Measurements from ENCODE around the gene CDK16. TPM values are rescaled to one million over a fixed set of nuclear protein-coding genes. Genes with fewer than 3 reads are reported as not detected.

Gene CDK16
- total and polyA plus RNA-seq, 9 donors: 52.0 to 118 (median 101) TPM

DNA sequence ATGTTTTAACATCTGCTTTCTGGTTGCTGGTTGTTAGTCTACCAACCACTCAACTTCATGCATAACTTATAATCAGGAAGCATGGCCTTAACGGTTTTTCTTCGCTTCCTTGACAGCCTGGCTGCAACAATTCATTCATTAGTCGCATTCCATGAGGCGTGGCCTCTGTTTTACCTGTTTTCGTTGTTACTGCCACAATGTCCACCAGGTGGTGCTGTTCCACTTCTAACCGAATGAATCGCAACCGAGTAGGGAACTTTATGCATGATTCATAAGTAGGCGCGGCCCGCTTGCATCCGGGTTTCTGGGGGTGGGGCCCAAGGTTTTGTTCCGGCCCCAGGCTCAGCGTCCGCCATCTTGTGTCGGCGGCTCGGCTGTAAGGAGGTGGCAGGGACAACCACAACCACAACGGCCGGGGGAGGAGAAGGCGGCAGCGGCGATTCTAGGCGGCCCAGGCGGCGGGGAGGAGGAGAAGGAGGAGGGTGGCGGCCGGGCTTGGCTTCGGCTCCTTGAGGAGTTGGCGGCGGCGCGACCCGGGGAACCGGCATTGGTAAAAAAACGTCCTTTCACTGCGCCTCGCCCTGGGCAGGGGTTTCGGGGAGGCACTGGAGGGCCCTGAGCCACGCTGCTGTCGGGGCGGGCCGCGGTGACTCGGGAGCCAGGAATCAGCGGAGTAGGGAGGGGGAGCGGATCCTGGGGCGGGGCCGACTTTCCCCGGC lies 24.8 kb upstream of the CDK16 start, which contains the start of gene UBA1:
Gene UBA1, plus strand, starts transcription at position 355 of the 719 bp plus-strand sequence. CDS start 4,974 bp downstream, outside the sequence.
- peaks cover 29% of the 10 kb centered on the region for H3K36me3 ChIP-seq (ENCODE audit: control insufficient read depth, insufficient read depth, low read length)
- H3K27me3 ChIP-seq (ENCODE audit: control insufficient read depth, insufficient read depth, low read length): peaks cover 30% of the 10 kb centered on the region
- H3K27ac ChIP-seq (ENCODE audit: low read length): peak within 1 kb of the TSS; percentile 89
- peaks cover 54% of the 10 kb centered on the region for H3K4me1 ChIP-seq (ENCODE audit: control insufficient read depth, insufficient read depth, low read length)
- no peaks in the 10 kb centered on the region for H3K9me3 ChIP-seq (replicated peaks; ENCODE audit: control insufficient read depth, low read depth, low read length)
- under 1% methylated on average over 44 of the region's 50 CpGs for WGBS (ENCODE audit: insufficient coverage)
- DNase-seq: peak; percentile 99
- H3K4me3 ChIP-seq (ENCODE audit: low read length): peak within 1 kb of the TSS; percentile 59

DNA sequence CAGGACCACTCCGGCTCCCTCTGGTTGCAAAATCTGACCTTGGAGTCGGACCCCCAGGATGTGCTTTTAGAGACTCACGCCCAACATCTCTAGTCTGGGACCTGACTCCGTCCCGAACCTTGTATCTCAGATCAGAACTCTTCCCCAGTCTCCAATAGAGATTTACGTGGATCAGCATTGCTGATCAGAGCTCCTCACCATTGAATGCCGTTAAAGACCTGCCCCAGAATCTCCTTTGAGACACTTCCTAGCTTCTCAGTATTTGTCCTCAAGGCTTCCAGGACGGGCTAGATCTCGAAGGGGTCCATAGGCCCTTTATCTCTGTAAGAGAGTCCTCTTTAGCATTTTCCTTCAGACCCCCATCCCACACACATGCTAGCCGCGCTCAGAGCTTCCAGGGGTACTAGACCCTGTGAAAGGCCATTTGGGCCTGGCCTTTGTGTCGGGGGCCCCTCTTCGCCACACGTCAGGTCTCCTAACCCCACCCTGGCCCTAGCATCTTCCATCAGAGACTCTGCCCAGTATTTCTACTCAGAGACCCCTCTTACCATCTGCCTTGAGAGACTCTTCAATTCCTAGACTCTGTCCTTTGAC lies 24.2 kb upstream of the CDK16 start:
- peak overlapping the region; percentile 89 for H3K27ac ChIP-seq (ENCODE audit: low read length)
- H3K27me3 ChIP-seq (ENCODE audit: control insufficient read depth, insufficient read depth, low read length): peaks cover 28% of the 10 kb centered on the region
- H3K36me3 ChIP-seq (ENCODE audit: control insufficient read depth, insufficient read depth, low read length): peaks cover 36% of the 10 kb centered on the region
- no peak for DNase-seq
- peaks cover 54% of the 10 kb centered on the region for H3K4me1 ChIP-seq (ENCODE audit: control insufficient read depth, insufficient read depth, low read length)
- 14% methylated on average over 13 of the region's 14 CpGs for WGBS (ENCODE audit: insufficient coverage)
- no peaks in the 10 kb centered on the region for H3K9me3 ChIP-seq (replicated peaks; ENCODE audit: control insufficient read depth, low read depth, low read length)
- H3K4me3 ChIP-seq (ENCODE audit: low read length): peak overlapping the region; percentile 59

DNA sequence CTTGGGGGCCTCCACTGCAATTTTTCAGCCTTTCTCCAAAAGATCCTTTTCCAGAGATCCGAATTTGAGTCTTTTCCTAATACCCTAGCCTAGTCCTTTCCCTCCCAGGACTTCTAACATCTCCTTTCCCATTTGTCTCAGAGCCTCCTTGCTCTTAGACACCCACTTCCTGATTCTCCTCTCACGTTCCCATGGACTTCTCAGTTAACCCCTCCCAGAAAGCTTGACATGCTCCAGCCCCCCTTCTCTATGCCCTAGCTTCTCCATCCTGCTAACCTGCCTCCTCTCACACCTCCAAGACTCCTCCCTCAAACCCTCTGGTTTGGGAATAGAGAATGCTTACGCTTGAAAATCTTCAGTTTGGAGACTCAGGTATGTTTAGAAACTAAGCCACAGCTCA lies 22.4 kb upstream of the CDK16 start:
- Histone ChIP-seq H3K9me3 (replicated peaks; ENCODE audit: control insufficient read depth, low read depth, low read length) (no peaks in the 10 kb centered on the region), H3K4me3 (ENCODE audit: low read length) (no peak overlapping the region), H3K4me1 (ENCODE audit: control insufficient read depth, insufficient read depth, low read length) (peaks cover 50% of the 10 kb centered on the region), H3K36me3 (ENCODE audit: control insufficient read depth, insufficient read depth, low read length) (peaks cover 52% of the 10 kb centered on the region), H3K27me3 (ENCODE audit: control insufficient read depth, insufficient read depth, low read length) (peaks cover 13% of the 10 kb centered on the region), H3K27ac (ENCODE audit: low read length) (no peak overlapping the region)
- DNase-seq: no peak
- WGBS (ENCODE audit: insufficient coverage): 38% methylated on average over 2 of the region's 3 CpGs

DNA sequence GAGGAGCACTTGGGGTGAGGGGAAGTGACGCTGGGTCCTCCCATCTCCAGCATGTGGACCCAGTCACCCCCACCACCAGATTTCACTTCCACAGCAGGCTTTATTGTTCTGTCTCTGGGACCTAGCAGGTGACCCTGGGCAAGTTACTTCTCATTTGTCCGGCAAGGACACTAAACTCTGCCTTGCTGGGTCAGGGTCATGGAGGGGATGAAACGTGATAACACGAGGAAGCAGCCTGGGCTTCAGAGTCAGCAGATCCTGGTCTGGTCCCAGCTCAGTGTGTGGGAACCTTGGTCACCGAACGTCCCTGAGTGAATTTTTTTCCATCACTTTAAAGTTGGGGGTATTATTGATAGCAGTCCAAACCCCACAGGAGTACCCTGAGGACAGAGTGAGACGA lies 21.0 kb upstream of the CDK16 start:
- peaks cover 43% of the 10 kb centered on the region for H3K4me1 ChIP-seq (ENCODE audit: control insufficient read depth, insufficient read depth, low read length)
- peaks cover 67% of the 10 kb centered on the region for H3K36me3 ChIP-seq (ENCODE audit: control insufficient read depth, insufficient read depth, low read length)
- H3K9me3 ChIP-seq (replicated peaks; ENCODE audit: control insufficient read depth, low read depth, low read length): no peaks in the 10 kb centered on the region
- no peak overlapping the region for H3K27ac ChIP-seq (ENCODE audit: low read length)
- no peak overlapping the region for H3K4me3 ChIP-seq (ENCODE audit: low read length)
- 61% methylated on average over 3 of the region's 7 CpGs for WGBS (ENCODE audit: insufficient coverage)
- peaks cover 8% of the 10 kb centered on the region for H3K27me3 ChIP-seq (ENCODE audit: control insufficient read depth, insufficient read depth, low read length)
- DNase-seq: no peak

- H3K4me3 ChIP-seq (ENCODE audit: low read length): no peak overlapping the region
- H3K36me3 ChIP-seq (ENCODE audit: control insufficient read depth, insufficient read depth, low read length): peaks cover 73% of the 10 kb centered on the region
- H3K27ac ChIP-seq (ENCODE audit: low read length): no peak overlapping the region
- peaks cover 41% of the 10 kb centered on the region for H3K4me1 ChIP-seq (ENCODE audit: control insufficient read depth, insufficient read depth, low read length)
- DNase-seq: no peak
- H3K27me3 ChIP-seq (ENCODE audit: control insufficient read depth, insufficient read depth, low read length): peaks cover 5% of the 10 kb centered on the region
- H3K9me3 ChIP-seq (replicated peaks; ENCODE audit: control insufficient read depth, low read depth, low read length): no peaks in the 10 kb centered on the region
- 97% methylated on average over 4 of the region's 10 CpGs for WGBS (ENCODE audit: insufficient coverage)
These were observed 20.3 kb upstream of the CDK16 start for GRCh38 chrX:47198026-47198686.

DNA sequence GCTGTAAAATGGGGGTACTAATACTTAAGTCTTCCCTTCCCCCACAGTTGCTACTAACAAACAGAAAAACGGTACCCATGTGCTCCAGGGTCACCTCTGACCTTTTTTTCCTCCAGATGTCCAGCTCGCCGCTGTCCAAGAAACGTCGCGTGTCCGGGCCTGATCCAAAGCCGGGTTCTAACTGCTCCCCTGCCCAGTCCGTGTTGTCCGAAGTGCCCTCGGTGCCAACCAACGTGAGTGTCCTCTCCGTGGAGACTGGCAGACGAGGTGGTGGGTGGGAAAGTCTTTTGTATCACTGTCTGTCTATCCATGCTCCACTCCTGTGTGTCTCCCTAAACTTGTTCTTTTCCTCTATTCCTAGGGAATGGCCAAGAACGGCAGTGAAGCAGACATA lies 19.8 kb upstream of the CDK16 start:
- 92% methylated on average over 12 of the region's 15 CpGs for WGBS (ENCODE audit: insufficient coverage)
- Histone ChIP-seq H3K4me1 (ENCODE audit: control insufficient read depth, insufficient read depth, low read length) (peaks cover 38% of the 10 kb centered on the region), H3K36me3 (ENCODE audit: control insufficient read depth, insufficient read depth, low read length) (peaks cover 78% of the 10 kb centered on the region), H3K27ac (ENCODE audit: low read length) (no peak overlapping the region), H3K4me3 (ENCODE audit: low read length) (no peak overlapping the region), H3K9me3 (replicated peaks; ENCODE audit: control insufficient read depth, low read depth, low read length) (no peaks in the 10 kb centered on the region), H3K27me3 (ENCODE audit: control insufficient read depth, insufficient read depth, low read length) (peaks cover 5% of the 10 kb centered on the region)
- no peak for DNase-seq

GRCh38 chrX:47199286-47199685 lies 19.2 kb upstream of the CDK16 start:
- H3K27ac ChIP-seq (ENCODE audit: low read length): no peak overlapping the region
- H3K4me3 ChIP-seq (ENCODE audit: low read length): no peak overlapping the region
- peaks cover 38% of the 10 kb centered on the region for H3K4me1 ChIP-seq (ENCODE audit: control insufficient read depth, insufficient read depth, low read length)
- peaks cover 5% of the 10 kb centered on the region for H3K27me3 ChIP-seq (ENCODE audit: control insufficient read depth, insufficient read depth, low read length)
- H3K36me3 ChIP-seq (ENCODE audit: control insufficient read depth, insufficient read depth, low read length): peaks cover 83% of the 10 kb centered on the region
- DNase-seq: no peak
- H3K9me3 ChIP-seq (replicated peaks; ENCODE audit: control insufficient read depth, low read depth, low read length): no peaks in the 10 kb centered on the region
- WGBS (ENCODE audit: insufficient coverage): 94% methylated on average over 8 of the region's 10 CpGs

DNA sequence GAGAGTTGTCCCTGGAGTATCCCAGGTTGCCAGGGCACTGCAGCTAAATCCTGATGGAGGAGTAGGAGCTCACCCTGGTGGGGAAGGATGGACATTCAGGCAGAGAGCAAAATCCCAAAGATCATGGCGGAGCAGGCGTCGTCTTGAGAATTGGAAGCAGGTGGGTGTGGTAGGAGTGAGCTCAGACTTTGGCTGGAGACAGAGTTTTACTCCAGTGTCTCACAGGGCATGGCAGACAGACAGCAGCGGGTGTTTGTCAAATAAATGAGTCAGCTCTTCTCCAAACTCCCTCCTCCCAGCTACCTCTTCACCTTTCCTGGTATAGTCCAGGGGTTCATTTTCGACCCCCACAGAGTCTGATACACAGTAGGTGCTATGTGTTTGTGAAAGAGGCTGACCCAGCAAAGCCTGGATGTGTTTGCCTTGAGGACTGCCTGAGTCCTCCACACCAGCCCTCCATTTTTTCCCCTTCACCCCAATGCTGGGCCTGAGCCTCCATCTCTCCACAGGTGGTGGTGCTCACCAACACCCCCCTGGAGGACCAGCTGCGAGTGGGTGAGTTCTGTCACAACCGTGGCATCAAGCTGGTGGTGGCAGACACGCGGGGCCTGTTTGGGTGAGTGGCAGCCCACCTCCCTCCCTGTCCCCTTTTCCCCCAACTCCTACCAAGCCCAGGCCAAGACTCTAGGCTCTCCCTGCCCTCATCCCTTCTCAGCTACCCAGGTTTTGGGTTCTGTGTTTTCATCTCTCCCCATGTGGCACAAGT lies 17.9 kb upstream of the CDK16 start:
- DNase-seq: peak; percentile 72

DNA sequence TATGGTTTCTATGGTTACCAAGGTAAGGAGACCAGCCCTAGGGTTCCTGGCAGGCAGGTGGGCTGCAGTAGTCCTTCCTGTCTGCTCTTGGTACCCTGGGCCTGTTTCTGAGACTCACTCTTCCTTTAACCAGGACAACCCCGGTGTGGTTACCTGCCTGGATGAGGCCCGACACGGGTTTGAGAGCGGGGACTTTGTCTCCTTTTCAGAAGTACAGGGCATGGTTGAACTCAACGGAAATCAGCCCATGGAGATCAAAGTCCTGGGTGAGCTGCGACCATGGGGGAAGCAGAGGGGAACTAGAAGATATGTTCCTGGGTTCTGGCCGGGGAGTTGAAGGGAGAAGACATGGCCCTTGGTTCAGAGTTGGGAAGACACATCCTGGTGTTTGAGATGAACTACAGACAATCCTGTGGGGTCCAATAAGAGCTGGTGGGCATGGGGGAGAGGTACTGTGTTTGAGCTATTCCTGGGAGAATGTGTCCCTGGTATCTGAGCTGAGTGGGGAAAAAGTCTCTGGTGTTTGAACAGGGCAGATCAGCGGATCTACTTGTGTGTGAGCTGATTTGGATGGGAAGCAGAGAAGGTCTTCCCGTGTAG lies 17.0 kb upstream of the CDK16 start:
- Histone ChIP-seq H3K4me1 (ENCODE audit: control insufficient read depth, insufficient read depth, low read length) (peaks cover 18% of the 10 kb centered on the region), H3K4me3 (ENCODE audit: low read length) (no peak overlapping the region), H3K36me3 (ENCODE audit: control insufficient read depth, insufficient read depth, low read length) (peaks cover 89% of the 10 kb centered on the region), H3K27ac (ENCODE audit: low read length) (no peak overlapping the region), H3K27me3 (ENCODE audit: control insufficient read depth, insufficient read depth, low read length) (peaks cover 8% of the 10 kb centered on the region), H3K9me3 (replicated peaks; ENCODE audit: control insufficient read depth, low read depth, low read length) (no peaks in the 10 kb centered on the region)
- 87% methylated on average over 7 of the region's 9 CpGs for WGBS (ENCODE audit: insufficient coverage)
- DNase-seq: no peak

More for the DNA sequence above, 17.9 kb upstream of the CDK16 start:
- H3K36me3 ChIP-seq (ENCODE audit: control insufficient read depth, insufficient read depth, low read length): peaks cover 91% of the 10 kb centered on the region
- H3K9me3 ChIP-seq (replicated peaks; ENCODE audit: control insufficient read depth, low read depth, low read length): no peaks in the 10 kb centered on the region
- H3K4me1 ChIP-seq (ENCODE audit: control insufficient read depth, insufficient read depth, low read length): peaks cover 27% of the 10 kb centered on the region
- peaks cover 5% of the 10 kb centered on the region for H3K27me3 ChIP-seq (ENCODE audit: control insufficient read depth, insufficient read depth, low read length)
- peak overlapping the region; percentile 37 for H3K27ac ChIP-seq (ENCODE audit: low read length)
- H3K4me3 ChIP-seq (ENCODE audit: low read length): no peak overlapping the region
- 58% methylated on average over 6 of the region's 9 CpGs for WGBS (ENCODE audit: insufficient coverage)

All from muscle of leg (tissue), 11 donors.